Measurements from ENCODE around the gene BSND.

BSND gene

DNA sequence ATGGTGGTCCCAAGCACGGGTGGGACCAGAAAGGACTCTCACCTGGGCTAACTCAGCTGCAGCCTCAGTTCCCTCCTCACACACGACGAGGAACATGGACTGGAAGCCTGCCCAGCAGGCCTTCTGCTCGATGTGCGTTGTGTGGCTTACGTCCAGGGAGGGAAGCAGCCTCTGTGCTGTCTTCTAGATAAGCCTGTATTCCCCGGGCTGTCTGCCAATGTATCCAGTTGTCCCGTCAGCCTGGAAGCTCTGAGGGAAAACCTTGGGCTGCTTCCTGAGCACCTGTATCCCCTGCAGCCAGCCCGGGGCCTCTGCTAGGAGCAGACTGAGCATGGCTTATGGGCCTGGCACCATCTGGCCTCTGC is 51.2 kb downstream of the BSND start:
- DNase-seq, result no peak

DNA sequence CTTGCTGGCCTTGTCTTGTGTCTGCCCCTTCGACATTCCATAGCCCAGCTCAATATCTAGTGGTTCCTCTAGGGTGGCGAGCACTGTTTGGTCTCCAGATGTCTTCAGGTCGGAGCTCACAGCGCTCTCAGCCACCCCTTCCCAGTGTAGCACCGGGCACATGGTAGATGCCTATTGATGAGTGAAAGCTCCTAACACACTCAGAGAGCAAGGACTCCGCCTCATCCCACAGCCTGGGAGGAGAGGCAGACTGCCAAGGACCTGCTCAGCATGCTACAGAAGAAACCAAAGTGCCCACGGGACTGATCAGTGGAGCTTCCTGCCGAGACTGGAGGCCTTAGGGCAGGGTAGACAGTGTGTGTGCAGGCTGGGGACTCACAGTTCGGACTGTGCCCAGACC is 51.5 kb downstream of the BSND start:
- peak; percentile 20 for DNase-seq

DNA sequence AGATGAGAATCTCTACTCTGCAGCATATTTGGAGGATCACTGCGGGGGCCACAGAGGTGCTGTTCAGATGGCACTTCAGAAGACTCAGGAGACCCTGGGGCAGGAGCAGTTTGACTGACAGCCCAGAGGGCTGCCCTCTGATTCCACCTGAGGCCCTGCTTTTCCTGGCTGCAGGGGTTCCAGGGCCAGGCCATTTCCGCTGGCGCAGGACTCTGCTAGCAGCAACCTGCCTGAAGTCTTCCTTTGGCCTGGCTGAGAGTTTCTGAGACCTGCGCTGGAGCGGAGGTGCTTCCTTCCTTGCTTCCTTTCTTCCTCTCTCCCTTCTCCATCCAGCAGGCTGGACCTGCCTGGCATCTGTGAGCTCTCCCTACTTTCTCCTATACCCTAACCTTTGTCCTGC is 52.4 kb downstream of the BSND start:
- no peak for DNase-seq

DNA sequence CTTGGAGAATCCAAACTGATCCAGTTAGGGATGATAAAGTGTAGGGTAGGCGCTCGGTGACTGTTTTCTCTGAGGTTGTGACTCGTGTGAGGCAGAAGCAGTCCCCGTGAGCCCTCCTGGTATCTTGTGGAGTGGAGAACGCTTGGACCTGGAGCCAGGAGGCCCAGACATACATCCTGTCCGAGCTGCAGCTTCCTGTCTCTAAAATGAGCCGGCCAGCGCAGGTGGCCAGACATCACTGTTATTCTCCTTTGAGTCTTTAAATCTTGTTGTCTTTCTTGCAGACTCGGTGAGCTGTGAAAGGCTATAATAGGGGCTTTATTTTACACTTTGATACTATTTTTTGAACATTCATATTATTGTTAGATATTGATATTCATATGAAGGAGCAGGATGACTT is 52.9 kb downstream of the BSND start:
- DNase-seq, result no peak

DNA sequence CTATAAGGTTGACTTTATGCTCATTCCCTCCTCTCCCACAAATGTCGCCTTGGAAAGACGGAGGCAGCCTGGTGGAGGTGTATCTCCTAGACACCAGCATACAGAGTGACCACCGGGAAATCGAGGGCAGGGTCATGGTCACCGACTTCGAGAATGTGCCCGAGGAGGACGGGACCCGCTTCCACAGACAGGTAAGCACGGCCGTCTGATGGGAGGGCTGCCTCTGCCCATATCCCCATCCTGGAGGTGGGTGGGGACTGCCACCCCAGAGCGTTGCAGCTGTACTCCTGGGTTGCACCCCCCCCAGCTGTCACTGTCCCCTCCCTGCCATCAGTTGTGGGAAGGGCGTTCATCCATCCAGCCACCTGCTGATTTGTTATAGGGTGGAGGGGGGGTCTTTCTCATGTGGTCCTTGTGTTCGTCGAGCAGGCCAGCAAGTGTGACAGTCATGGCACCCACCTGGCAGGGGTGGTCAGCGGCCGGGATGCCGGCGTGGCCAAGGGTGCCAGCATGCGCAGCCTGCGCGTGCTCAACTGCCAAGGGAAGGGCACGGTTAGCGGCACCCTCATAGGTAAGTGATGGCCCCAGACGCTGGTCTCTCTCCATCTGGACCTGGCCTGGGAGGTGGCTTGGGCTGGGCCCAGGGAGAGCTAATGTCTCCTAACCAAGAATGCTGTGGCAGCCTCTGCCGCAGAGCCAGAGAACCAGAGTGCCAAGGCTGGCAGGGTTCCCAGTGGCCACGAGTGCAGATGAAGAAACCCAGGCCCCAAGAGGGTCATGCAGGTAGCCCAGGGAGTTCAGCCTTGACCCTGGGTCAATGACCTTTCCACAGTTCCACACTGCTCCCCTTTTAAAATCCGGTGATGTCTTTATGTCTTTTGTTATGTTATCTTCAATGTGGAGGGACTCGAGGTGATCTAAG is 53.7 kb downstream of the BSND start:
- DNase-seq, result no peak

DNA sequence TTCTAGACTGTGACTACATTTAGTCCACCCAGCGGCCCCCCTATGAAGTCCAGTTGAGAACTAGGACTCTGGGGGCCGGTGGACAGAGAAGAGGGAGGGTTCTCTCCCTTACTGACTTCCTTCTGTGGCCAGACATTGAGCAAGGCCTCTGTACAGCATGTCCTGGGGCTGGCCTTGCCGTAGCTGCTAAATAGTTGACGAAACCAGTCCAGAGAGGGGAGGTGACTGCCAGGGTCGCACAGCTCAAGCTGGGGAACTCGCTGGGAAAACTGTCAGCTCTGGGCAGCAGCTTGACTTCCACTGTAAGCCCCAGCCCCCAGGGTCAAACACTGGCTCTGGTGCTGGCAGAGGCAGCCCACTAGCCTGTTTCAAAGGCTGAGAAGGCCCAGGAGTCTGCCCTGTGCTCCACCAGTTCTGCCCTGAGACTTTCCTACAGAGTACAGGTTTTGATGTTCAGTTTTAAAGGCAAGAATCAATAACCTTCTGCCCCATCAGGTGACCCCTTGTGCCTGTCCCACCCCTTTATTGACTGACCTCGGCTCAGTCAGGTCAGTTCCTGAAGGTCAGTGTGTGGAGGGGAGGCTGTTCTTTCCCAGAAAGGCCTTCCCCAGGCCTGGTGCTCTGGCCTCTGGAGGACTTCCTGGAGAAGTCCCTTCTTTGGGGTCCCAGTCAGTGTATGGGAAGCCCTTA is 54.7 kb downstream of the BSND start:
- DNase-seq, result no peak

DNA sequence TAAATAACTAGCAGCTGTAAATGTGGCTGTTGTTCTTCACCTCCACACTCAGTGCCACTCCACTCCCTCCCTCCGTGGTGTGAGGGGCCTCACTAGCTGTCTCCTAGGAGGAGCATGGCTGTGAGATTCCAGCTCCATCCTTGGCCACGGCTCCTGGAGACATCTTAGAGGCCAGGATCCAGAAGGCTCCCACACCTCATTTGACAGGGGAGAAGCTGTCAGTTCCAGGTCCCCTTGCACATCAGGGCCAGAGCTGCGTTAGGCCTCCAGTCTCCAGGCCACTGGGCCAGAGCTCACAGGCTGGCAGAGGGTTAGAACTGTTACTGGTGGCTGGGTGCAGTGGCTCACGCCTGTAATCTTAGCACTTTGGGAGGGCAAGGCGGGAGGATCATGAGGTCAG is 55.7 kb downstream of the BSND start:
- DNase-seq, result no peak

DNA sequence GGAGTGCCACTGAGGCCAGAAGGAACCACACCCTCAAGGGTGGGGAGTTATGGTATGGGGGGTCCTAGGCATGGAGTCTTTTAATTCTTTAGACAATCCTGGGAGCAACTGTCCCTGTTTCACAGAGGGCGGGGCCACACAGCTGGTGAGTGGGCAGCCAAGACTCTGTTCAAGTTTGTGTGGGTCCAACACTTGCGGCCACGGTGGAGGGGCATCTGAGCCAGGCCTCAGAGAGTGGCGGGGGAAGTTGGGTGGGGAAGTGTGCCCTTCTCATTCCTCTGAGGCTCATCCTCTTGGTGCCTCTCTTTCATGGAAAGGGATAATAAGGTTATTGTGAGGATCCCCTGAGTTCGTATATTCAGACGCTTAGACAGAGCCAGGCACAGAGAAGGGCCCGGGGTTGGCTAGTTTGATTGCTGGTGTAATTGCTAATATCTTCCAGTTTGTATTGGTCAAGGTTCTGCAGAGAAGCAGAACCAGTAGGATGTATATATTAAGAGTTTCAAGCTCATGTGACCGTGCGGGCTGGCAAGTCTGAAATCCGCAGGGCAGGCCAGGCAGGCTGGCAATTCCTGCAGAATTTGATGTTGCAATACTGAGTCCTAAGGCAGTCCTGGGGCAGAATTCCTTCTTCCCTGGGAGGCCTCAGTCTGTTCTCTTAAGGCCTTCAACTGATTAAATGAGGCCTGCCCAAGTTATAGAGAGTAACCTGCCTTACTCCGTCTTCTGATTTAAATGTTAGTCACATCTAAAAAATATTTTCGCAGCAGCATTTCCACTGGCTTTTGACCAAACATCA is 56.5 kb downstream of the BSND start:
- DNase-seq, result no peak

DNA sequence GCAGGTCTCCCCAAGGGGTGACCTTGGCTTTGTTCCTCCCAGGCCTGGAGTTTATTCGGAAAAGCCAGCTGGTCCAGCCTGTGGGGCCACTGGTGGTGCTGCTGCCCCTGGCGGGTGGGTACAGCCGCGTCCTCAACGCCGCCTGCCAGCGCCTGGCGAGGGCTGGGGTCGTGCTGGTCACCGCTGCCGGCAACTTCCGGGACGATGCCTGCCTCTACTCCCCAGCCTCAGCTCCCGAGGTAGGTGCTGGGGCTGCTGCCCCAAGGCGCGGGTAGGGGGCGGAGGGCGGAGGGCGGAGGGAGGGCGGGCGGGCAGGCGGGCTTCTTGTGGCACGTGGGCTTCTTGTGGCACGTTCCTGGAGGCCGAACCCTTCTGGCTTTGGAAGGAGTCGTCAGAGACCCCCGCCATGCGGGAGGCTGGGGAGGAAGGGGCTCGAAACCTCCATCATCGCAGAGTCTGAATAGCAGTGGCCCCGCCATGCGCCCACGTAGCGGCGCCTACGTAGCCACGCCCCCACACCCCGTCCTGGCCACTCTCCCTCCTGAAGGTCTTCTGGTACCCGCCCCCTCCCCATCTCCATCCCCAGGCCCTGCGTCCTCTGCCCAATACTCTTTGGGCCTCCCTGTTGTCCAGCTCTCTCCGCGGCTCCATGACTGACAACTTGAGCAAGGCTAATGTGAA is 57.4 kb downstream of the BSND start:
- no peak for DNase-seq

DNA sequence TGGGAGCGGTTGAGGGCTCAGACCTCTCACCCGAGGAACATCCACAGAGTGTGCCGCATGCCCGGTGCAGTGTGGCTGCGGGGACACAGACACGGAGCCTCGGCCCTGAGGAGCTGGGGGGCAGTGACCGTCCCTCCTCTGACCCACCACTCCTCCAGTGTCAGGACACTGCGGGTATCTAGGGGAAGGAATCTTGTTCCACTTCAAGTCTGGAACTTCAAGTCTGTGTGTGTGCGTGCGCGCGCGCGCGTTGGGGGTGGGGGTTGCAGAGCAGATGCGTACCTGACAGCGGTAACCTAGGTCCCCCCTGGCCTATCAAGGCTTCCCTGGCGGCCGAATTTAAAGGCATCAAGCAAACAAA is 57.9 kb downstream of the BSND start:
- no peak for DNase-seq

DNA sequence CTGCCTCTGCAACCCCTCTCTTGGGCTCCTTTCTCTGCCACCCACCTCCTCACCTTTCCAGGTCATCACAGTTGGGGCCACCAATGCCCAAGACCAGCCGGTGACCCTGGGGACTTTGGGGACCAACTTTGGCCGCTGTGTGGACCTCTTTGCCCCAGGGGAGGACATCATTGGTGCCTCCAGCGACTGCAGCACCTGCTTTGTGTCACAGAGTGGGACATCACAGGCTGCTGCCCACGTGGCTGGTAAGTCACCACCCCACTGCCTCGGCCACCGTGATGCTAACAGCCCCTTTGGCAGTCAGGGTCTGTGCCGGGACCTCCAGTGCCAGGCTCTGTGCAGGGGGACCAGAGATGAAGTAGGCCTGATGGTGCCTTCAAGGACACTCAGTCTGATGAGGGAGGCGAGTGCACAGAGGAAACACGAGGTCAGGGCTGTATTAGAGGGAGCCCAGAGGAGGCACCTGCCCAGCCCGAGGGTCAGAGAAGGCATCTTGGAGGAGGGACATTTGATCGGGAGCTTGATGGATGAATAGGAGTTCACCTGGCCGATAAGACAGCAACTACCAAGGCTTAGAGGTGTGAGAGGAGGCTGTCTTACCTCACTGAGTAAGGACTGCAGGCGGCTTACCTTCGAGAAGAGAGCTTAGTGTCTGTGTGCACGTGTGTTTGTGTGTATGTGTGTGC is 58.7 kb downstream of the BSND start:
- DNase-seq, result no peak

DNA sequence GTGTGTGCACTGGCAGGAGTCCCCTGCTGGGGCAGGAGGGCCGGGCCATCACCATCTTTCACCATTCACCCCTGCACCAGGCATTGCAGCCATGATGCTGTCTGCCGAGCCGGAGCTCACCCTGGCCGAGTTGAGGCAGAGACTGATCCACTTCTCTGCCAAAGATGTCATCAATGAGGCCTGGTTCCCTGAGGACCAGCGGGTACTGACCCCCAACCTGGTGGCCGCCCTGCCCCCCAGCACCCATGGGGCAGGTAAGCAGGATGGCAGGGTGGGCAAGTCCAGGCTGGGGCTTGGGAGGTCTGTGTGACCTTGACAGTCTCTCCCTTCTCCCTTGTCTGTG is 59.2 kb downstream of the BSND start:
- no peak for DNase-seq

DNA sequence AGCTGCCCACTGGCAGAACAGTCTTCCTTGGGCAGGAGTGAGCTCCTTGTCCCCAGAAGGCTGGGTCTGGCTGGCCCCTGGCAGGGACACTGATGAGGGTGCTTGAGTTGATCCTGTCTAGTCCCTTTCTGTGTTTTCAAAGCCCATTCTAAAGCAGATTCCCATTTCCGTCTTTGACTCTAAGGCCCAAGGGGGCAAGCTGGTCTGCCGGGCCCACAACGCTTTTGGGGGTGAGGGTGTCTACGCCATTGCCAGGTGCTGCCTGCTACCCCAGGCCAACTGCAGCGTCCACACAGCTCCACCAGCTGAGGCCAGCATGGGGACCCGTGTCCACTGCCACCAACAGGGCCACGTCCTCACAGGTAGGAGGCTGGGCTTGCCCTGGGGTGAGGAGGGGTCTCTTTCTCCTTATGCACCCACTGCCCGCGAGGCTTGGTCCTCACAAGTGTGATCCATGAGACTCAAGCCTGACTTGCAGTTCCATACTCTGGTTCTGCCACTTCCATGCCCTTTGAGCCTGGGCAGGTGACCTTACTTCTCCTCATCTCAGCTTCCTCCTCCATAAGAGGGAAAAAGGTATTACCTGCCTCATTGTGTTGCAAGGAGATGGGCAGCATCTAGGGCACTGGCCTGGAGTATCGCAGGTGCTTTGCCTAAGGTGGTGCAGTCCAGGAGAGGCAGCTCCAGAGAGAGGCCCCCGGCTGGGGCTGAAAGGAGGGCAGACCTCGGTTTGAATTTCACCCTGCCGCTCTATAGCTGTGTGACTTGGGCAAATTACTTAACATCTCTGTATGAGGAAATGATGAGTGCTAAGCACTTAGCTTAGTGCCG is 60.8 kb downstream of the BSND start:
- DNase-seq, result no peak

DNA sequence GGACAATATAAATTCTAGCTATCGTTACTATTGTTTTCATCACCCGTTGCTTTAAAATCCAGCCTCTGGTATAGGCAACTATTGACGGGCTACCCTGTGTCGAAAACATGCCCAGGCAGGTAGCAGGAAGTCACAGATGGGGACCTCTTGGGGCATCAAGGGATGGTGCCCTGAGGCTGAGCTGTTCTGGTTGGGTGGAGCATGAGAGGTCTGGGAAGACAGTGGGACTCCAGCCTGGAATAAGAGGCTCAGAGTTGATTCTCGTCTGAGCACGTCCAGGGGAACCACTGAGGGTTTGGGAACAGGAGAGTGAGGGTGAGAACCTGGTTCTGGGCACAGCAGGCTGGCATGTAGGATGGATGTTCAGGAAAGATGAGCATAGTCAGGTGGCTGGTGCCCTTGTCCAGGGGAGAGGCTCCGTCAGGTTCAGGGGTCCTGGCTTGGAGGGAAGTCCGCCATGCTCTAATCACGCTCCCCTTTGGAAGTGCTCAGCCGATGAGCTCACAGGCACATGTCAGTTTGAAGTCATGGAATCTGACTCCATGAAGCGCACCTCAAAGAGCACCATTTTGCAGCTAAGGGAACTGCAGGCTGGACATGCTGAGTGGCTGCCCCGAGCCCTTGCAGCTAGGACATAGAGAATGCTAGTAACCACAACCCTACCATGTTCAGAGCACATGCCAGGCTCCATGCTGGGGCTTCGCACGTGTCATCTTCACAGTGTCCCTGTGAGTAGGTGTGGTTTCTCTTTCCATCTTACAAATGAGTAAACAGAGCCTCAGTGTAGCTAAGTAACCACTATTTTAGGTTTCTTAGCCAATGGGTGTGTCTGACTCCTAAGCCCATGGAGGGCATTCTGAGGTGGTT is 61.6 kb downstream of the BSND start:
- peak; percentile 72 for DNase-seq

DNA sequence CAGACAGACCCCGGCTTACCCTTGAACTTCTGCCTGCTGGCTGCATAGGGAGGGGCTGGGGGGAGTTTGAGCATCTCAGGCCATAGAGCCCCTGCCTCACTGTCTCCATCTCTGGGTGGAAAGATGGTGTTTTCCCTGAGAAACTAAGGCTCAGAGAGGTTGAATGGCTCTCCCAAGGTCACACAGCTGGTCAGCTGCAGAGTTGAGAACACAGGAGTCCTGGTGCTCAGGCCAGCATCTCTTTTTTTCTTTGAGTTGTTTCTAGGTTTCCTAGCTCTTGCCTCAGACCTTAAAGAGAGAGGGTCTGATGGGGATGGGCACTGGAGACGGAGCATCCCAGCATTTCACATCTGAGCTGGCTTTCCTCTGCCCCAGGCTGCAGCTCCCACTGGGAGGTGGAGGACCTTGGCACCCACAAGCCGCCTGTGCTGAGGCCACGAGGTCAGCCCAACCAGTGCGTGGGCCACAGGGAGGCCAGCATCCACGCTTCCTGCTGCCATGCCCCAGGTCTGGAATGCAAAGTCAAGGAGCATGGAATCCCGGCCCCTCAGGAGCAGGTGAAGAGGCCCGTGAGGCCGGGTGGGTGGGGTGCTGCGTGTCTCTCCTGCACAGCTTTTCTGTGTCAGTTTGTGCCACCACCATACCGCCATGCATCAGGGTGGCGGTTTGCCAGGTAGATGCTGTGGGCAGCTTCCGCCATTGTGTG is 62.4 kb downstream of the BSND start:
- DNase-seq, result no peak
